ENCODE results near the gene SUGCT. TPM values are rescaled to one million over a fixed set of nuclear protein-coding genes. Genes with fewer than 3 reads are reported as not detected.

SUGCT gene
- total RNA-seq, 1 experiment from 2014 or later: 5.4 TPM

DNA sequence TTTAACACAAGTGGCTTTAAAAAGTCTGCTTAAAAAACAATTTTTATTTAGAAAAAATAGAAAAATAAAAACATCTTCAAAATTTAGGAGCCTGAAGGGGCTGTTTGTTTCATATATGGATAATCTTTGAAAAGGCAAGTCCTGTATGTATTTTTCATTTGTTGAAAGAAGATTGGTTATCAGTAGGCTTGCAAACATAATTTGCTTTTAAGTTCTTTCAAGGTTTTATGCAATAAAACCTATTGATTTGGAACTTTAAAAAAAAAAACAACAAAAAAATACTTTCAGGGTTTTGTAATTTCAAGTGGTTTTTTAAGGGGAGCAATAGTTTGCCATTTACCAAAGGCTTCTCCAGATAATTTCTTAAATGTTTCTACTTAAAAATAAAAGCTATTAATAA is 36.0 kb upstream of the SUGCT start:
- Histone ChIP-seq H2AFZ (ENCODE audit: low read length) (no peak overlapping the region), H4K5ac (ENCODE audit: insufficient read length, low read depth, low read length) (no peak overlapping the region), H4K91ac (ENCODE audit: insufficient read length, low read depth, low read length) (no peak overlapping the region), H3K4me1 (ENCODE audit: insufficient read depth, low read length) (no peaks in the 10 kb centered on the region; the same call in 1 of the 2 replicates), H3K4me2 (ENCODE audit: insufficient read depth, insufficient read length, low read length) (no peak overlapping the region), H3K27ac (ENCODE audit: insufficient read length, low read depth, low read length) (no peak overlapping the region), H3K14ac (ENCODE audit: insufficient read depth, low read length) (no peak overlapping the region), H2BK120ac (ENCODE audit: low read depth, low read length, poor library complexity, severe bottlenecking) (no peak overlapping the region), H3K23ac (ENCODE audit: insufficient read length, low read depth, low read length) (no peak overlapping the region), H3K9me3 (ENCODE audit: control insufficient read depth, low read depth, low read length) (no peaks in the 10 kb centered on the region), H3K9ac (ENCODE audit: extremely low read depth, insufficient read length, low read length) (no peak overlapping the region), H3K79me2 (ENCODE audit: insufficient read depth, low read length) (no peaks in the 10 kb centered on the region), H3K23me2 (ENCODE audit: insufficient read length, low read depth, low read length, poor library complexity, severe bottlenecking) (no peaks in the 10 kb centered on the region), H3K4ac (ENCODE audit: low read depth, low read length) (no peak overlapping the region), H3K56ac (ENCODE audit: insufficient read length, low read depth, low read length) (no peak overlapping the region), H2BK20ac (ENCODE audit: low read depth, low read length, poor library complexity, severe bottlenecking) (no peak overlapping the region), H2BK15ac (ENCODE audit: low read depth, low read length) (no peak overlapping the region), H4K8ac (replicated peaks; ENCODE audit: insufficient read length, low read depth, low read length) (no peak overlapping the region), H2AK5ac (ENCODE audit: insufficient read length, low read length) (no peak overlapping the region), H3K18ac (ENCODE audit: insufficient read length, low read depth, low read length) (no peak overlapping the region), H2BK12ac (ENCODE audit: insufficient read length, low read depth, low read length) (no peak overlapping the region), H3K79me1 (ENCODE audit: insufficient read depth, low read depth, low read length, poor library complexity, severe bottlenecking) (no peaks in the 10 kb centered on the region), H2BK5ac (ENCODE audit: insufficient read length, low read length) (no peak overlapping the region), H3T11ph (ENCODE audit: low read length) (no peak overlapping the region), H3K27me3 (ENCODE audit: insufficient read depth, low read length) (no peaks in the 10 kb centered on the region), H4K20me1 (ENCODE audit: control insufficient read depth, insufficient read depth, insufficient read length) (no peaks in the 10 kb centered on the region)
- Mint-ChIP-seq H3K4me1 (peaks cover 13 to 22% of the 10 kb centered on the region in 2 experiments), H3K27ac (no peak overlapping the region), H3K36me3 (ENCODE audit: insufficient read depth in 1 of 3, low read depth in 3 of 3) (peaks cover 4 to 20% (median 10%) of the 10 kb centered on the region in 3 experiments; a peak in 6 of 7 replicates), H3K9me3 (no peaks in the 10 kb centered on the region), H3K4me3 (no peak overlapping the region), H3K27me3 (ENCODE audit: low read depth) (no peaks in the 10 kb centered on the region)
- TF ChIP-seq, protein P1, sequence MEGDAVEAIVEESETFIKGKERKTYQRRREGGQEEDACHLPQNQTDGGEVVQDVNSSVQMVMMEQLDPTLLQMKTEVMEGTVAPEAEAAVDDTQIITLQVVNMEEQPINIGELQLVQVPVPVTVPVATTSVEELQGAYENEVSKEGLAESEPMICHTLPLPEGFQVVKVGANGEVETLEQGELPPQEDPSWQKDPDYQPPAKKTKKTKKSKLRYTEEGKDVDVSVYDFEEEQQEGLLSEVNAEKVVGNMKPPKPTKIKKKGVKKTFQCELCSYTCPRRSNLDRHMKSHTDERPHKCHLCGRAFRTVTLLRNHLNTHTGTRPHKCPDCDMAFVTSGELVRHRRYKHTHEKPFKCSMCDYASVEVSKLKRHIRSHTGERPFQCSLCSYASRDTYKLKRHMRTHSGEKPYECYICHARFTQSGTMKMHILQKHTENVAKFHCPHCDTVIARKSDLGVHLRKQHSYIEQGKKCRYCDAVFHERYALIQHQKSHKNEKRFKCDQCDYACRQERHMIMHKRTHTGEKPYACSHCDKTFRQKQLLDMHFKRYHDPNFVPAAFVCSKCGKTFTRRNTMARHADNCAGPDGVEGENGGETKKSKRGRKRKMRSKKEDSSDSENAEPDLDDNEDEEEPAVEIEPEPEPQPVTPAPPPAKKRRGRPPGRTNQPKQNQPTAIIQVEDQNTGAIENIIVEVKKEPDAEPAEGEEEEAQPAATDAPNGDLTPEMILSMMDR (conservative IDR thresholded peaks at IDR 0.05): no peak
- no peak for DNase-seq
